ENCODE data around the gene NDUFS2.

The NDUFS2 gene

GRCh38 chr1:161226320-161226711 is 24.1 kb downstream of the NDUFS2 start:
- H2AK5ac ChIP-seq (ENCODE audit: low read length), result no peak overlapping the region
- peak overlapping the region; percentile 85 for H3K4me2 ChIP-seq (ENCODE audit: low read length)
- H3K79me1 ChIP-seq (ENCODE audit: low read length), result no peaks in the 10 kb centered on the region
- peak overlapping the region; percentile 61 for H3K18ac ChIP-seq (ENCODE audit: low read length)
- H3K9ac ChIP-seq (ENCODE audit: low read length), result peak overlapping the region; percentile 84
- peak overlapping the region; percentile 96 for H3K56ac ChIP-seq (ENCODE audit: low read length)
- no peak overlapping the region for H3K23ac ChIP-seq (ENCODE audit: low read length)
- peaks cover 3% of the 10 kb centered on the region for H3K4me1 ChIP-seq (ENCODE audit: control insufficient read depth, low read depth, low read length)
- peak overlapping the region; percentile 83 for H3K4me3 ChIP-seq (ENCODE audit: low read length)
- H3K27ac ChIP-seq (ENCODE audit: low read depth, low read length), result no peak overlapping the region
- no peak overlapping the region for H3K4ac ChIP-seq (ENCODE audit: low read depth, low read length)
- H3K27me3 ChIP-seq (ENCODE audit: insufficient read depth, low read length, poor library complexity), result no peaks in the 10 kb centered on the region
- H2BK120ac ChIP-seq (ENCODE audit: low read depth, low read length), result no peak overlapping the region
- H2BK15ac ChIP-seq (replicated peaks; ENCODE audit: low read depth), result no peak overlapping the region
- no peaks in the 10 kb centered on the region for H3K36me3 ChIP-seq (ENCODE audit: control insufficient read depth, insufficient read depth, low read length)
- H3K79me2 ChIP-seq (ENCODE audit: control insufficient read depth, insufficient read depth, low read length), result no peaks in the 10 kb centered on the region
- H2BK5ac ChIP-seq (ENCODE audit: low read length), result peak overlapping the region; percentile 81
- no peak for DNase-seq
- H4K5ac ChIP-seq (ENCODE audit: low read length), result no peak overlapping the region
- no CpG with 5 or more reads among the region's 15 CpGs for WGBS (ENCODE audit: extremely low coverage, insufficient coverage, low lambda C conversion rate)
- peak overlapping the region; percentile 60 for H4K8ac ChIP-seq (ENCODE audit: low read depth, low read length)

GRCh38 chr1:161226759-161227158 is 24.6 kb downstream of the NDUFS2 start:
- H3K27ac ChIP-seq (ENCODE audit: low read depth, low read length), result no peak overlapping the region
- peak overlapping the region; percentile 84 for H3K9ac ChIP-seq (ENCODE audit: low read length)
- DNase-seq, result no peak
- no peak overlapping the region for H2BK15ac ChIP-seq (replicated peaks; ENCODE audit: low read depth)
- H2AK5ac ChIP-seq (ENCODE audit: low read length), result peak overlapping the region; percentile 91
- no peaks in the 10 kb centered on the region for H3K36me3 ChIP-seq (ENCODE audit: control insufficient read depth, insufficient read depth, low read length)
- no peaks in the 10 kb centered on the region for H3K79me2 ChIP-seq (ENCODE audit: control insufficient read depth, insufficient read depth, low read length)
- no peaks in the 10 kb centered on the region for H3K79me1 ChIP-seq (ENCODE audit: low read length)
- H3K27me3 ChIP-seq (ENCODE audit: insufficient read depth, low read length, poor library complexity), result no peaks in the 10 kb centered on the region
- no peak overlapping the region for H3K18ac ChIP-seq (ENCODE audit: low read length)
- H4K8ac ChIP-seq (ENCODE audit: low read depth, low read length), result peak overlapping the region; percentile 60
- no peak overlapping the region for H3K4ac ChIP-seq (ENCODE audit: low read depth, low read length)
- H3K4me2 ChIP-seq (ENCODE audit: low read length), result peak overlapping the region; percentile 85
- peak overlapping the region; percentile 96 for H3K56ac ChIP-seq (ENCODE audit: low read length)
- H2BK5ac ChIP-seq (ENCODE audit: low read length), result no peak overlapping the region
- H3K23ac ChIP-seq (ENCODE audit: low read length), result no peak overlapping the region
- no peak overlapping the region for H4K5ac ChIP-seq (ENCODE audit: low read length)
- H2BK120ac ChIP-seq (ENCODE audit: low read depth, low read length), result no peak overlapping the region
- H3K4me1 ChIP-seq (ENCODE audit: control insufficient read depth, low read depth, low read length), result peaks cover 3% of the 10 kb centered on the region
- no CpG with 5 or more reads among the region's 3 CpGs for WGBS (ENCODE audit: extremely low coverage, insufficient coverage, low lambda C conversion rate)
- no peak overlapping the region for H3K4me3 ChIP-seq (ENCODE audit: low read length)

GRCh38 chr1:161227196-161227871 is 25.2 kb downstream of the NDUFS2 start:
- no peak overlapping the region for H2BK15ac ChIP-seq (replicated peaks; ENCODE audit: low read depth)
- H3K4me2 ChIP-seq (ENCODE audit: low read length), result peak overlapping the region; percentile 85
- H3K79me2 ChIP-seq (ENCODE audit: control insufficient read depth, insufficient read depth, low read length), result no peaks in the 10 kb centered on the region
- H3K4me3 ChIP-seq (ENCODE audit: low read length), result no peak overlapping the region
- H4K5ac ChIP-seq (ENCODE audit: low read length), result no peak overlapping the region
- H2BK5ac ChIP-seq (ENCODE audit: low read length), result peak overlapping the region; percentile 81
- no peak overlapping the region for H3K4ac ChIP-seq (ENCODE audit: low read depth, low read length)
- H4K8ac ChIP-seq (ENCODE audit: low read depth, low read length), result no peak overlapping the region
- no peak overlapping the region for H3K27ac ChIP-seq (ENCODE audit: low read depth, low read length)
- no peaks in the 10 kb centered on the region for H3K27me3 ChIP-seq (ENCODE audit: insufficient read depth, low read length, poor library complexity)
- no peaks in the 10 kb centered on the region for H3K36me3 ChIP-seq (ENCODE audit: control insufficient read depth, insufficient read depth, low read length)
- no peak overlapping the region for H2BK120ac ChIP-seq (ENCODE audit: low read depth, low read length)
- no peak overlapping the region for H3K23ac ChIP-seq (ENCODE audit: low read length)
- no peaks in the 10 kb centered on the region for H3K79me1 ChIP-seq (ENCODE audit: low read length)
- WGBS (ENCODE audit: extremely low coverage, insufficient coverage, low lambda C conversion rate), result no CpG with 5 or more reads among the region's 11 CpGs
- no peak overlapping the region for H3K18ac ChIP-seq (ENCODE audit: low read length)
- DNase-seq, result peak; percentile 77
- H3K56ac ChIP-seq (ENCODE audit: low read length), result peak overlapping the region; percentile 96
- peak overlapping the region; percentile 91 for H2AK5ac ChIP-seq (ENCODE audit: low read length)
- peak overlapping the region; percentile 84 for H3K9ac ChIP-seq (ENCODE audit: low read length)
- H3K4me1 ChIP-seq (ENCODE audit: control insufficient read depth, low read depth, low read length), result peaks cover 3% of the 10 kb centered on the region

GRCh38 chr1:161228032-161228431 is 25.9 kb downstream of the NDUFS2 start:
- Histone ChIP-seq H3K27me3 (ENCODE audit: insufficient read depth, low read length, poor library complexity) (no peaks in the 10 kb centered on the region), H4K5ac (ENCODE audit: low read length) (no peak overlapping the region), H3K4ac (ENCODE audit: low read depth, low read length) (no peak overlapping the region), H3K56ac (ENCODE audit: low read length) (no peak overlapping the region), H2BK15ac (replicated peaks; ENCODE audit: low read depth) (no peak overlapping the region), H3K4me1 (ENCODE audit: control insufficient read depth, low read depth, low read length) (peaks cover 3% of the 10 kb centered on the region), H3K23ac (ENCODE audit: low read length) (no peak overlapping the region), H2BK120ac (ENCODE audit: low read depth, low read length) (no peak overlapping the region), H3K18ac (ENCODE audit: low read length) (no peak overlapping the region), H4K8ac (ENCODE audit: low read depth, low read length) (no peak overlapping the region), H3K36me3 (ENCODE audit: control insufficient read depth, insufficient read depth, low read length) (no peaks in the 10 kb centered on the region), H2BK5ac (ENCODE audit: low read length) (no peak overlapping the region), H3K9ac (ENCODE audit: low read length) (no peak overlapping the region), H2AK5ac (ENCODE audit: low read length) (no peak overlapping the region), H3K27ac (ENCODE audit: low read depth, low read length) (no peak overlapping the region), H3K4me3 (ENCODE audit: low read length) (no peak overlapping the region), H3K4me2 (ENCODE audit: low read length) (no peak overlapping the region), H3K79me2 (ENCODE audit: control insufficient read depth, insufficient read depth, low read length) (no peaks in the 10 kb centered on the region), H3K79me1 (ENCODE audit: low read length) (no peaks in the 10 kb centered on the region)
- no CpG with 5 or more reads among the region's 7 CpGs for WGBS (ENCODE audit: extremely low coverage, insufficient coverage, low lambda C conversion rate)
- DNase-seq, result no peak

GRCh38 chr1:161229896-161230295 is 27.7 kb downstream of the NDUFS2 start:
- no peaks in the 10 kb centered on the region for H3K36me3 ChIP-seq (ENCODE audit: control insufficient read depth, insufficient read depth, low read length)
- DNase-seq, result peak; percentile 64
- no peak overlapping the region for H2AK5ac ChIP-seq (ENCODE audit: low read length)

GRCh38 chr1:161230762-161231161 is 28.6 kb downstream of the NDUFS2 start:
- Histone ChIP-seq H4K8ac (ENCODE audit: low read depth, low read length) (no peak overlapping the region), H3K4me1 (ENCODE audit: control insufficient read depth, low read depth, low read length) (no peaks in the 10 kb centered on the region), H3K4me2 (ENCODE audit: low read length) (no peak overlapping the region), H3K27ac (ENCODE audit: low read depth, low read length) (no peak overlapping the region), H3K23ac (ENCODE audit: low read length) (no peak overlapping the region), H3K27me3 (ENCODE audit: insufficient read depth, low read length, poor library complexity) (no peaks in the 10 kb centered on the region), H2AK5ac (ENCODE audit: low read length) (no peak overlapping the region), H3K79me1 (ENCODE audit: low read length) (no peaks in the 10 kb centered on the region), H2BK120ac (ENCODE audit: low read depth, low read length) (no peak overlapping the region), H3K4me3 (ENCODE audit: low read length) (no peak overlapping the region), H3K36me3 (ENCODE audit: control insufficient read depth, insufficient read depth, low read length) (no peaks in the 10 kb centered on the region), H4K5ac (ENCODE audit: low read length) (no peak overlapping the region), H3K9ac (ENCODE audit: low read length) (no peak overlapping the region), H3K18ac (ENCODE audit: low read length) (no peak overlapping the region), H3K56ac (ENCODE audit: low read length) (no peak overlapping the region), H2BK15ac (replicated peaks; ENCODE audit: low read depth) (no peak overlapping the region), H3K79me2 (ENCODE audit: control insufficient read depth, insufficient read depth, low read length) (no peaks in the 10 kb centered on the region), H2BK5ac (ENCODE audit: low read length) (no peak overlapping the region), H3K4ac (ENCODE audit: low read depth, low read length) (no peak overlapping the region)
- no peak for DNase-seq
- WGBS (ENCODE audit: extremely low coverage, insufficient coverage, low lambda C conversion rate), result no CpG with 5 or more reads among the region's 7 CpGs

More at GRCh38 chr1:161229896-161230295, 27.7 kb downstream of the NDUFS2 start:
- Histone ChIP-seq H2BK5ac (ENCODE audit: low read length) (no peak overlapping the region), H3K79me2 (ENCODE audit: control insufficient read depth, insufficient read depth, low read length) (no peaks in the 10 kb centered on the region), H3K56ac (ENCODE audit: low read length) (no peak overlapping the region), H3K23ac (ENCODE audit: low read length) (no peak overlapping the region), H3K18ac (ENCODE audit: low read length) (no peak overlapping the region), H2BK120ac (ENCODE audit: low read depth, low read length) (no peak overlapping the region), H3K4me3 (ENCODE audit: low read length) (no peak overlapping the region), H3K4ac (ENCODE audit: low read depth, low read length) (no peak overlapping the region), H3K27ac (ENCODE audit: low read depth, low read length) (no peak overlapping the region), H2BK15ac (replicated peaks; ENCODE audit: low read depth) (no peak overlapping the region), H4K5ac (ENCODE audit: low read length) (no peak overlapping the region), H3K4me1 (ENCODE audit: control insufficient read depth, low read depth, low read length) (no peaks in the 10 kb centered on the region), H4K8ac (ENCODE audit: low read depth, low read length) (no peak overlapping the region), H3K27me3 (ENCODE audit: insufficient read depth, low read length, poor library complexity) (no peaks in the 10 kb centered on the region), H3K4me2 (ENCODE audit: low read length) (no peak overlapping the region), H3K9ac (ENCODE audit: low read length) (no peak overlapping the region), H3K79me1 (ENCODE audit: low read length) (no peaks in the 10 kb centered on the region)
- WGBS (ENCODE audit: extremely low coverage, insufficient coverage, low lambda C conversion rate), result no CpG with 5 or more reads among the region's 3 CpGs
